Retinal pigment epithelial cell (primary cell): ENCODE measurements around the gene HES1.

Source experiments
- DNase-seq: peaks from one replicate; pipeline ENCODE4 v3.0.0-alpha.2; 2010; ENCODE audit warnings: low read depth
- H3K4me3 ChIP-seq: 2 replicates; pipeline ENCODE4 v1.5.1; 2011; ENCODE audit warnings: mild to moderate bottlenecking, low read length, control low read depth, moderate library complexity
- TF ChIP-seq, protein P1 (sequence below): conservative IDR thresholded peaks from 2 replicates; pipeline ENCODE4 v1.5.1; 2011; ENCODE audit warnings: low read depth, low read length, control low read depth, inconsistent platforms

The HES1 gene

DNA sequence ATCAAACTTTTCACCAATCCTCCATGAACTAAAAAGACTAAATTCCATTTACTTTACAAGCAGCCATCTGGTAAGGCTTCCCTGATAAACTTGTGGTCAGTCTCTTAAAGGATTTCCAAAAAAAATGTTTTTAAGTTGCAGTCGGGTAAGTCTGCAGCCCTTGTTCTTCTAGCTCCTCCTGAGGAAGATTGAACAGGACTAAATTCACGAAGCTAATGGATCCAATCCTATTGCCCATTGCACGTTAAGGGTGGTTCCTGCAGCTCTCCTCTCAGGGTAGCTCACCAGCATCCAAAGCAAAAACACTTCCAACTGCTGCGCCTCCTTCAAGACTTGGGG is 2.8 kb downstream of the HES1 start:
- TF ChIP-seq, protein P1, sequence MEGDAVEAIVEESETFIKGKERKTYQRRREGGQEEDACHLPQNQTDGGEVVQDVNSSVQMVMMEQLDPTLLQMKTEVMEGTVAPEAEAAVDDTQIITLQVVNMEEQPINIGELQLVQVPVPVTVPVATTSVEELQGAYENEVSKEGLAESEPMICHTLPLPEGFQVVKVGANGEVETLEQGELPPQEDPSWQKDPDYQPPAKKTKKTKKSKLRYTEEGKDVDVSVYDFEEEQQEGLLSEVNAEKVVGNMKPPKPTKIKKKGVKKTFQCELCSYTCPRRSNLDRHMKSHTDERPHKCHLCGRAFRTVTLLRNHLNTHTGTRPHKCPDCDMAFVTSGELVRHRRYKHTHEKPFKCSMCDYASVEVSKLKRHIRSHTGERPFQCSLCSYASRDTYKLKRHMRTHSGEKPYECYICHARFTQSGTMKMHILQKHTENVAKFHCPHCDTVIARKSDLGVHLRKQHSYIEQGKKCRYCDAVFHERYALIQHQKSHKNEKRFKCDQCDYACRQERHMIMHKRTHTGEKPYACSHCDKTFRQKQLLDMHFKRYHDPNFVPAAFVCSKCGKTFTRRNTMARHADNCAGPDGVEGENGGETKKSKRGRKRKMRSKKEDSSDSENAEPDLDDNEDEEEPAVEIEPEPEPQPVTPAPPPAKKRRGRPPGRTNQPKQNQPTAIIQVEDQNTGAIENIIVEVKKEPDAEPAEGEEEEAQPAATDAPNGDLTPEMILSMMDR: no peak
- DNase-seq: no peak
- H3K4me3 ChIP-seq: peak overlapping the region; percentile 100

- H3K4me3 ChIP-seq: peak overlapping the region; percentile 100
- peak; percentile 93 for DNase-seq
- TF ChIP-seq, protein P1: no peak
These were observed 3.3 kb downstream of the HES1 start for GRCh38 chr3:194139071-194139813.

DNA sequence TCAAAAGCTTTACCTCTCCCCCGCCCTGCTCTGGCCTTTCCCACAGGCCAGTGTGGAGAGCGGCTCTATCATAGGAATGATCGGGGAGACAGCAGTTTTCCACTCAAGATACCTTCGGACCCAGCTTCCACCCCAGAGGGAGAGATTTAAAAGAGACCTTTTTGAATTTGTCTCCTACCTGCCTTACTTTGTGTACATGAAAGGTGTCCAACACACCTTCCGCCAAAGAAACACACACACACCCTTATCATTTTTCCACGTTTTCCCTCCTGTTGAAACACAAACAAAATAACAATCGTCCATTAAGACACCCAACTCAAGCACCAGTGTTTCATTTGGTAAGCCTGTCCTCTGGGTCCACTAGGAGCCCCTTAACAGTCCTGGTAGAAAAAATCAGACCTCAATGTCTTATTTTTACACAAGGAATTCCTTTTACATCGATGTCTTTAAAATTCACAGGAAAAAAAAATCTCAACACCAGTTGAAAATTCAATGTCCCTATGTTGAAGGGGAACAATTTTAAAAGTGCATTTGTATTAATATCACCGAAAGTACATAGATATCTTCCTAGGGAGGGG is 4.0 kb downstream of the HES1 start:
- TF ChIP-seq, protein P1: no peak
- H3K4me3 ChIP-seq: peak overlapping the region; percentile 1
- DNase-seq: no peak

DNA sequence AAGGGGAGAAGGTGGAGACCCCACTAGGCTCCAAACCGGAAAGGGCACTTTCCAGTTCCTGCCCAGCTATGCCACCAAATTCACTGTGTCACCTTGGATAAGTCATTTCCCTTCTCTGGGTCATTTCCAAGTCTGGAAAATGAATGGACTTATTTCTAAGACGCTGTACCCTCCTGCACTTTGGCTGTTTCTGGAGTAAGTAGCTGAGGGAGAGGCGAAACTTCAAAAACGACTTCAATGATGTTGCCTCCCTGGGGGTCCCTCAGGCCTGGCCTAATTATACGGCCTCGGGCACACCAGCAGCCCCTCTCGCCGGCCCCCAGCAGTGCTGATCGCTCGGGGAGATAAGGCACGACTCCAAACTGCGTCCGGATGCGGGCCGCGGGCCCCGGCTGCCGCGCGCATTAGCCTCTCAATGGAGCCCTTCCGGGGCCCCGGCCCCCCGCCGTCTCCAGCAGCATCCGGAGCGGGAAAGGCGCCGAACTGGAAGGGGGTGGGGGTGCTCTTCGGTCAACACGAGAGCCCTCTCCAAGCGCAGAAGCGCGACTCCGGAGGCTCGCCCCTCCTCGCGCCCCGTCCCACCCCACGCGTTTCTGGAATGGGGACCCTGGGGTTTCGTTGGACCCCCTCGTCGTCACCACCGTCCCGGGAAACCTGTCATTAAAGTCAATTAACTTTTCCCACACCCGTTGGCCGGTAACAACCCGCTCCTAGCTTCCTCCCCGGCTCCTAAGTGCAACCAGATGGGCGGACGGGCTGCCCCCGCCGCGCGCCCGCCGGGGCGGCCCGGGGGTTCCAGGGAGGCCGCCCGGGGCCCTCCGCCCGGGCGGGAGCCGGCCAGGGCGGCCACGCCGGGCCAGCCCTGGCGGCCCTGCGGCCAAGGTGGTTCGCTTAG is 4.8 kb downstream of the HES1 start:
- no peak for DNase-seq
- TF ChIP-seq, protein P1: no peak
- peak overlapping the region; percentile 36 for H3K4me3 ChIP-seq

GRCh38 chr3:194141415-194142155 is 5.6 kb downstream of the HES1 start:
- peak; percentile 92 for DNase-seq
- H3K4me3 ChIP-seq: peak overlapping the region; percentile 19
- TF ChIP-seq, protein P1: no peak

DNA sequence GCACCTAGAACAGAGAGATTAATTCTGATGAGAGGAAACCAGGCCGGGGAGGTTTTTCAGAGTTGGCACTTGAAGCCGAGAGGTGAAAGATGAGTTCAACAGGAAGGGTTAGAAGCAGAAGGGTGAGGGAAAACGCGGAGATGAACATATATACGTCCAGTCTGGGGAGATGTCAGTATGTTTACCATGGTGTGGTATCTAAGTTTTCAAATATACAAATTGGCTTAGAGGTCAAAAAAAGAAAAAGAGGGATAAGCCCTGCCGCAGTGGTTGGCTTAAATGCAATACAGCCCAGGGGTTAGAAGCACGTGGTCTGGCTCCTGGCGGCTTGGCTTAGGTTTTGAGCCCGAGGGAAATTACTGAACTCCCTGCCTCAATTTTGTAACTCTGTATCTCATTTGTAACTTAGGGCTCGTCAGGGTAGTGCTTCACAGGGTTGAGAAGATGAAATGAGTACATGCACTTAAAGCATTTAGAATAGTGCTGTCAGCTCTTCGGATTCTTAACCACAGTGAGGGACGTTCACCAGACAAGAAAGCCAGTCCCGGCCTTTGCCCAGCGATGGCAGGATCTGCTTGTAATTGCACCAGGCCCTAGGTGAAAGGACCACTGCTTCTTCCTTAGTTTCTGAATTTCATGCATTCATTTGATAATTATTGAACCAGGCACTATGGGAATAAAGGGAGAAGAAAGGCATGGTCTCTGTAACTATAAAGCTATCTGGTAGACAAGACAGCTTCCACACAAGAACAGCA is 6.4 kb downstream of the HES1 start:
- no peak for DNase-seq
- H3K4me3 ChIP-seq: peak overlapping the region; percentile 19
- TF ChIP-seq, protein P1: no peak
